HEK293 (cell line): Measurements from ENCODE around the gene FBH1.

Experiments
- CTCF ChIA-PET: fragments of 350-600 bp; formaldehyde crosslinking; extraction: SDS; loops from one replicate; lab custom pipeline; 2021; ENCODE audit warnings: antibody characterized with exemption; lab: Yijun Ruan, JAX
- POLR2A ChIA-PET: fragments of 300-600 bp; formaldehyde crosslinking; extraction: SDS; loops from one replicate; lab custom pipeline; 2020; ENCODE audit warnings: antibody characterized with exemption, inconsistent platforms; lab: Yijun Ruan, JAX
- H3K27ac ChIP-seq: fragments of 200-500 bp; sonication (Bioruptor generic); 2 replicates; pipeline ENCODE4 v1.5.1; 2014; ENCODE audit warnings: low read depth, low read length, control low read depth, inconsistent platforms; ENCODE audit errors: extremely low read depth
- H3K36me3 ChIP-seq, 2 experiments: fragments of 200-500 bp in 1 of 2; sonication (Bioruptor generic) in 1 of 2; 1 replicate in 1 of 2; 2 replicates in 1 of 2; pipeline ENCODE4 v1.5.1; 2014 to 2017; ENCODE audit warnings: inconsistent platforms in 2 of 2, low read length in 2 of 2; ENCODE audit not compliant: control insufficient read depth in 2 of 2, insufficient read depth in 1 of 2
- H3K4me1 ChIP-seq: fragments of 200-500 bp; sonication (Bioruptor generic); 2 replicates; pipeline ENCODE4 v1.5.1; 2014; ENCODE audit warnings: mild to moderate bottlenecking, low read length, inconsistent platforms; ENCODE audit not compliant: control insufficient read depth, insufficient read depth
- H3K4me3 ChIP-seq: 2 replicates; pipeline ENCODE4 v1.5.1; 2011; ENCODE audit warnings: low read depth, mild to moderate bottlenecking, control low read depth, low read length, moderate library complexity
- H3K9me3 ChIP-seq: fragments of 200-500 bp; sonication (Bioruptor generic); 2 replicates; pipeline ENCODE4 v1.5.1; 2014; ENCODE audit warnings: low read depth, low read length, inconsistent platforms; ENCODE audit not compliant: control insufficient read depth, insufficient read depth
- BCL6B ChIP-seq: fragments of 450-650 bp; formaldehyde crosslinking; IDR thresholded peaks from 2 replicates; pipeline ENCODE4 v1.5.1; 2017; ENCODE audit warnings: missing biosample characterization, missing genetic modification characterization
- ELK4 ChIP-seq: IDR thresholded peaks from 2 replicates; pipeline ENCODE4 v1.6.1; 2011; ENCODE audit warnings: mild to moderate bottlenecking, low read depth, low read length, borderline replicate concordance
- FEZF1 ChIP-seq: fragments of 450-650 bp; formaldehyde crosslinking; IDR thresholded peaks from 2 replicates; pipeline ENCODE4 v1.5.1; 2016; ENCODE audit warnings: missing biosample characterization, missing genetic modification characterization
- GLIS1 ChIP-seq: fragments of 450-650 bp; formaldehyde crosslinking; IDR thresholded peaks from 2 replicates; pipeline ENCODE4 v1.5.1; 2016; ENCODE audit warnings: missing biosample characterization, missing genetic modification characterization
- KLF8 ChIP-seq: fragments of 450-650 bp; formaldehyde crosslinking; IDR thresholded peaks from 2 replicates; pipeline ENCODE4 v1.5.1; 2016; ENCODE audit warnings: missing biosample characterization, missing genetic modification characterization
- PATZ1 ChIP-seq: fragments of 450-650 bp; formaldehyde crosslinking; IDR thresholded peaks from 2 replicates; pipeline ENCODE4 v1.5.1; 2016; ENCODE audit warnings: missing biosample characterization, missing genetic modification characterization
- ZFP37 ChIP-seq: fragments of 450-650 bp; formaldehyde crosslinking; IDR thresholded peaks from 2 replicates; pipeline ENCODE4 v1.5.1; 2016; ENCODE audit warnings: missing biosample characterization, missing genetic modification characterization
- ZNF146 ChIP-seq: fragments of 450-650 bp; formaldehyde crosslinking; IDR thresholded peaks from 2 replicates; pipeline ENCODE4 v1.5.1; 2016; ENCODE audit warnings: missing biosample characterization, missing genetic modification characterization
- ZNF335 ChIP-seq: fragments of 450-650 bp; formaldehyde crosslinking; conservative IDR thresholded peaks from 2 replicates; pipeline ENCODE4 v1.5.1; 2016; ENCODE audit warnings: missing biosample characterization, missing genetic modification characterization
- ZNF391 ChIP-seq: fragments of 450-650 bp; formaldehyde crosslinking; IDR thresholded peaks from 2 replicates; pipeline ENCODE4 v1.5.1; 2016; ENCODE audit warnings: low read depth, missing biosample characterization, missing genetic modification characterization, borderline replicate concordance
- ZNF416 ChIP-seq: fragments of 450-650 bp; formaldehyde crosslinking; IDR thresholded peaks from 2 replicates; pipeline ENCODE4 v1.5.1; 2016; ENCODE audit warnings: missing biosample characterization, missing genetic modification characterization
- ZNF423 ChIP-seq: fragments of 450-650 bp; formaldehyde crosslinking; IDR thresholded peaks from 2 replicates; pipeline ENCODE4 v1.5.1; 2016; ENCODE audit warnings: missing biosample characterization, missing genetic modification characterization
- ZNF555 ChIP-seq: fragments of 450-650 bp; formaldehyde crosslinking; conservative IDR thresholded peaks from 2 replicates; pipeline ENCODE4 v1.5.1; 2017; ENCODE audit warnings: missing biosample characterization, mild to moderate bottlenecking, missing genetic modification characterization, inconsistent platforms
- ZNF626 ChIP-seq: fragments of 450-650 bp; sonication (Bioruptor Pico); formaldehyde crosslinking; IDR thresholded peaks from 2 replicates; pipeline ENCODE4 v1.5.1; 2018; ENCODE audit warnings: missing biosample characterization, missing genetic modification characterization, inconsistent platforms
- ZNF677 ChIP-seq: fragments of 450-650 bp; IDR thresholded peaks from 2 replicates; pipeline ENCODE4 v1.5.0; 2018; ENCODE audit warnings: missing biosample characterization, mild to moderate bottlenecking, missing genetic modification characterization, moderate library complexity
- ZNF785 ChIP-seq: fragments of 450-650 bp; formaldehyde crosslinking; IDR thresholded peaks from 2 replicates; pipeline ENCODE4 v1.5.1; 2016; ENCODE audit warnings: missing biosample characterization, missing genetic modification characterization
- ZNF830 ChIP-seq: fragments of 450-650 bp; IDR thresholded peaks from 2 replicates; pipeline ENCODE4 v1.5.0; 2018; ENCODE audit warnings: missing biosample characterization, missing genetic modification characterization, low read depth, mild to moderate bottlenecking, moderate library complexity
- ZSCAN23 ChIP-seq: fragments of 450-650 bp; formaldehyde crosslinking; IDR thresholded peaks from 2 replicates; pipeline ENCODE4 v1.5.1; 2016; ENCODE audit warnings: missing biosample characterization, missing genetic modification characterization
- ZSCAN5A ChIP-seq: fragments of 450-650 bp; formaldehyde crosslinking; IDR thresholded peaks from 2 replicates; pipeline ENCODE4 v1.5.1; 2016; ENCODE audit warnings: missing biosample characterization, missing genetic modification characterization
- TF ChIP-seq, protein P1 (sequence below): fragments of 450-650 bp; formaldehyde crosslinking; IDR thresholded peaks from 2 replicates; pipeline ENCODE4 v1.5.1; 2016; ENCODE audit warnings: missing biosample characterization, missing genetic modification characterization
- TF ChIP-seq, protein P2 (sequence below): fragments of 450-650 bp; formaldehyde crosslinking; IDR thresholded peaks from 2 replicates; pipeline ENCODE4 v1.5.1; 2016; ENCODE audit warnings: missing biosample characterization, missing genetic modification characterization

Gene FBH1

GRCh38 chr10:5841965-5842364, 48.1 kb upstream of the FBH1 start:
- ChIA-PET CTCF (interaction anchor here (0.7 to 1.0 kb wide), 3 partner anchors 24 to 100 kb away, joined by 4 to 5 read pairs (median 4); no protein-coding TSS in a partner anchor), POLR2A (interaction anchor here (0.6 kb wide), 1 partner anchor 18 kb away, joined by 3 read pairs; no protein-coding TSS in a partner anchor)
- Histone ChIP-seq H3K9me3 (no peaks in the 10 kb centered on the region), H3K36me3 (no peaks in the 10 kb centered on the region), H3K4me1 (no peaks in the 10 kb centered on the region), H3K27ac (no peak overlapping the region), H3K4me3 (no peak overlapping the region)
- TF ChIP-seq GLIS1, result no peak
- TF ChIP-seq BCL6B (tag by site-specific recombination), result no peak
- no peak for TF ChIP-seq ZNF555 (tag by site-specific recombination)
- TF ChIP-seq, protein P1, sequence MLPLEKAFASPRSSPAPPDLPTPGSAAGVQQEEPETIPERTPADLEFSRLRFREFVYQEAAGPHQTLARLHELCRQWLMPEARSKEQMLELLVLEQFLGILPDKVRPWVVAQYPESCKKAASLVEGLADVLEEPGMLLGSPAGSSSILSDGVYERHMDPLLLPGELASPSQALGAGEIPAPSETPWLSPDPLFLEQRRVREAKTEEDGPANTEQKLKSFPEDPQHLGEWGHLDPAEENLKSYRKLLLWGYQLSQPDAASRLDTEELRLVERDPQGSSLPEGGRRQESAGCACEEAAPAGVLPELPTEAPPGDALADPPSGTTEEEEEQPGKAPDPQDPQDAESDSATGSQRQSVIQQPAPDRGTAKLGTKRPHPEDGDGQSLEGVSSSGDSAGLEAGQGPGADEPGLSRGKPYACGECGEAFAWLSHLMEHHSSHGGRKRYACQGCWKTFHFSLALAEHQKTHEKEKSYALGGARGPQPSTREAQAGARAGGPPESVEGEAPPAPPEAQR (tag by site-specific recombination), result no peak
- TF ChIP-seq ZFP37 (tag by site-specific recombination), result no peak
- TF ChIP-seq ZNF830, result no peak

DNA sequence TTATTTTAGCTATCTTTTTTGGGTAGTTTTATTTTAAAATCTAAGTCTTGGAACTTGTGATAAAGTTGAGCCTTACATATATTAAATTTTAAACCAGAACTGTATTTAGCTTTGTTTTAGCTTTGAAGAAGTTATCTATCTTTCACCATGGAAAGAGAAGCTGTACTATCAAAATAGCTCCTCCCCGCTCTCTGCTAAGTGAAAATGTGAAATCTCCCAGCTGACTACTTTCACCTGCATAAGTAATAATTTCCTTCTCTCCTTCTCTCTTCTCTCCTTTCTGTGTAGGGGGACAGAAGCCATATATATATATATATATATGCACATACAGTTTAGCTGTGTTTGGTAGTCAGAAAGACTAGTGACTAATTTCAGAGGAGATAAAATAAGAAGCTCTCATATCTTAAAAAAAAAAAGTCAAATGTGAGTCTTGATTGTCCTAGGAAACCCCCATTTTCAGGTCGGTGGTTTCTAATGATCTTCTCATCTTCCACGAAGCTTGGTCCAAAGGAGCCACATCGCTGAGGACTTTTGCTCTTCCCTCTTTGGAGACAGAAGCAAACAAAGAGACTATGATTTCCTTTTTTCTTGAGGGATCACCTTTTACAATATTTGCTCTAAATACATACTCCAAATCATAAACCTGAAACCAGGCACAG, 46.2 kb upstream of the FBH1 start:
- H3K27ac ChIP-seq, result no peak overlapping the region
- ChIA-PET CTCF (interaction anchor here (0.6 to 0.7 kb wide), 4 partner anchors 10 to 1096 kb away, joined by 3 to 4 read pairs (median 3); no protein-coding TSS in a partner anchor), POLR2A (interaction anchor here (1.3 to 1.6 kb wide), 2 partner anchors 32 to 46 kb away, joined by 5 to 6 read pairs; partner anchors contain the start of genes ANKRD16 and FBH1)
- no peaks in the 10 kb centered on the region for H3K4me1 ChIP-seq
- TF ChIP-seq ZNF785 (no peak), ZNF146 (no peak), PATZ1 (tag by site-specific recombination) (no peak), ZNF677 (tag by site-specific recombination) (no peak), ZNF423 (tag by site-specific recombination) (no peak), ZSCAN5A (tag by site-specific recombination) (no peak), FEZF1 (tag by site-specific recombination) (no peak), ZSCAN23 (no peak), ELK4 (no peak), ZNF626 (no peak), ZNF391 (tag by site-specific recombination) (no peak), KLF8 (tag by site-specific recombination) (no peak), ZNF416 (tag by site-specific recombination) (no peak), ZNF335 (tag by site-specific recombination) (no peak)
- TF ChIP-seq, protein P2, sequence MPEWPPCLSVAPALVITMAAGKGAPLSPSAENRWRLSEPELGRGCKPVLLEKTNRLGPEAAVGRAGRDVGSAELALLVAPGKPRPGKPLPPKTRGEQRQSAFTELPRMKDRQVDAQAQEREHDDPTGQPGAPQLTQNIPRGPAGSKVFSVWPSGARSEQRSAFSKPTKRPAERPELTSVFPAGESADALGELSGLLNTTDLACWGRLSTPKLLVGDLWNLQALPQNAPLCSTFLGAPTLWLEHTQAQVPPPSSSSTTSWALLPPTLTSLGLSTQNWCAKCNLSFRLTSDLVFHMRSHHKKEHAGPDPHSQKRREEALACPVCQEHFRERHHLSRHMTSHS (tag by site-specific recombination), result no peak
- TF ChIP-seq, protein P1 (tag by site-specific recombination), result no peak
- no peaks in the 10 kb centered on the region for H3K9me3 ChIP-seq
- H3K36me3 ChIP-seq, result no peaks in the 10 kb centered on the region
- H3K4me3 ChIP-seq, result no peak overlapping the region
